ENCODE data around the gene RUSC1. TPM values are rescaled to one million over a fixed set of nuclear protein-coding genes. Genes with fewer than 3 reads are reported as not detected.
A peak's percentile ranks its signal among the peaks of the same experiment; 100 is the strongest.

Gene RUSC1
- total RNA-seq, 1 experiment from 2014 or later = 68.8 TPM

DNA sequence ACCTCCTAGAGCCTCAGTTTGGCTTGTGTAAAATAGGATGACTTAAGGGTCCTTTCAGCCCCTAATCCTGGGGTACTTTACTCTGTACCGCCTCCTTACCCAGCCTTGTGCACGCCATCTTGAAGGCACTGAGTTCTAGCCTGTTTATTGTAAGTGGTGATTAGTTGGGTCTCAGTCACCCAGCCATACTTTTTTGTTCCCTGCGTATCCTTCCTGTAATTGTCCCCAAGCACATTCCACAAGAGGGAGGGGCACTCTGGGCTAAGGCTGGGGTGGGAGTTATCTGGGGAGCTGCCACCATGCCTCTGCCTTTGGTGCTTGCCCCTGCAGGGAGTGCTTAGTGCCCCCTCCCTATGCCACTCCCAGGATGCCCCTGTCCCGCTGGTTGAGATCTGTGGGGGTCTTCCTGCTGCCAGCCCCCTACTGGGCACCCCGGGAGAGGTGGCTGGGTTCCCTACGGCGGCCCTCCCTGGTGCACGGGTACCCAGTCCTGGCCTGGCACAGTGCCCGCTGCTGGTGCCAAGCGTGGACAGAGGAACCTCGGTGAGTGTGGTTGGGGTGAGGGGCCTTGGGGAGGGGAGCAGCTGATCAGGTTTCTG lies 11.2 kb upstream of the RUSC1 start (continued):
- TF ChIP-seq ZSCAN18 (CRISPR knock-in tag; IDR thresholded peaks at IDR 0.05) (no peak), OVOL2 (CRISPR knock-in tag; IDR thresholded peaks at IDR 0.05; ENCODE audit: borderline replicate concordance) (no peak), FOXP1 (CRISPR knock-in tag; IDR thresholded peaks at IDR 0.05; ENCODE audit: borderline replicate concordance) (no peak), ATF1 (CRISPR knock-in tag; IDR thresholded peaks at IDR 0.05) (no peak), JAZF1 (CRISPR knock-in tag; IDR thresholded peaks at IDR 0.05) (no peak), ETV6 (CRISPR knock-in tag; IDR thresholded peaks at IDR 0.05) (0 out of 2 replicates have a peak, but pooled peaks have one; percentile 20), ZBTB21 (CRISPR knock-in tag; IDR thresholded peaks at IDR 0.05; ENCODE audit: borderline replicate concordance) (no peak), ZNF512 (CRISPR knock-in tag; IDR thresholded peaks at IDR 0.05; ENCODE audit: borderline replicate concordance) (no peak)
- TF ChIP-seq, protein P1, sequence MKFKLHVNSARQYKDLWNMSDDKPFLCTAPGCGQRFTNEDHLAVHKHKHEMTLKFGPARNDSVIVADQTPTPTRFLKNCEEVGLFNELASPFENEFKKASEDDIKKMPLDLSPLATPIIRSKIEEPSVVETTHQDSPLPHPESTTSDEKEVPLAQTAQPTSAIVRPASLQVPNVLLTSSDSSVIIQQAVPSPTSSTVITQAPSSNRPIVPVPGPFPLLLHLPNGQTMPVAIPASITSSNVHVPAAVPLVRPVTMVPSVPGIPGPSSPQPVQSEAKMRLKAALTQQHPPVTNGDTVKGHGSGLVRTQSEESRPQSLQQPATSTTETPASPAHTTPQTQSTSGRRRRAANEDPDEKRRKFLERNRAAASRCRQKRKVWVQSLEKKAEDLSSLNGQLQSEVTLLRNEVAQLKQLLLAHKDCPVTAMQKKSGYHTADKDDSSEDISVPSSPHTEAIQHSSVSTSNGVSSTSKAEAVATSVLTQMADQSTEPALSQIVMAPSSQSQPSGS (CRISPR knock-in tag; IDR thresholded peaks at IDR 0.05; ENCODE audit: borderline replicate concordance, low read depth) = no peak

DNA sequence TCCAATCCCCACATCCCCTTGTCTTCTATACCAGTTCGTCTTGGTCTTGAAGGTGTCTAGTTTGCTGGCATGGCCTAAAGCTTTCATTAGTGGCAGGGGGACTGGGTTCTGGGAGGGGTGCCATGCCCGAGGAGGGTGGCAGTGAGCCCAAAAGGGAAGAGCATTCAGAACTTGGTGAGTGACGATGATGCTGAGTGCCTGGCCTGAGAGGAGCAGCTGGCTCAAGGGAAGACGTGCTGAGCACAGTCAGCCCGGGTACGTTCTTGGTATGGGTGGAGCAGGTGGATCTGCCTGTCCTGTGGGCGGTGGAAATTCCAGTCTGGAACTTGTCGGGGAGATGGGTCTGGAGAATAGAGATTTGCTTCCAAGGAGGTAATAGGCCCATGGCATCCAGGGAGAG lies 7.4 kb upstream of the RUSC1 start:
- ChIA-PET POLR2A (no interaction called here), CTCF (interaction anchor here (1.1 to 1.9 kb wide), 2 partner anchors 46 to 63 kb away, joined by 3 to 9 read pairs; no protein-coding TSS in a partner anchor)
- peaks cover 47% of the 10 kb centered on the region for H3K36me3 Mint-ChIP-seq
- no peak for ATAC-seq
- H3K4me1 Mint-ChIP-seq = peaks cover 17% of the 10 kb centered on the region
- H3K27ac Mint-ChIP-seq = no peak overlapping the region
- DNase-seq (ENCODE audit: low spot score) = no peak
- H3K4me3 Mint-ChIP-seq = no peak overlapping the region
- no peaks in the 10 kb centered on the region for H3K27me3 Mint-ChIP-seq (ENCODE audit: low read depth)
- no peaks in the 10 kb centered on the region for H3K9me3 Mint-ChIP-seq
- TF ChIP-seq HMGA2 (CRISPR knock-in tag; IDR thresholded peaks at IDR 0.05) = no peak
- TF ChIP-seq ESRRA (CRISPR knock-in tag; IDR thresholded peaks at IDR 0.05; ENCODE audit: borderline replicate concordance) = no peak
- TF ChIP-seq MAX (CRISPR knock-in tag; IDR thresholded peaks at IDR 0.05) = no peak
- no peak for TF ChIP-seq PRRX2 (CRISPR knock-in tag; IDR thresholded peaks at IDR 0.05)
- TF ChIP-seq ZSCAN18 (CRISPR knock-in tag; IDR thresholded peaks at IDR 0.05) = no peak
- TF ChIP-seq USF1 (CRISPR knock-in tag; IDR thresholded peaks at IDR 0.05) = no peak
- TF ChIP-seq KAT7 (CRISPR knock-in tag; IDR thresholded peaks at IDR 0.05; ENCODE audit: borderline replicate concordance) = no peak
- TF ChIP-seq PRDM15 (CRISPR knock-in tag; IDR thresholded peaks at IDR 0.05) = no peak
- TF ChIP-seq ZNF121 (CRISPR knock-in tag; IDR thresholded peaks at IDR 0.05) = no peak
- TF ChIP-seq FOXJ3 (CRISPR knock-in tag; IDR thresholded peaks at IDR 0.05; ENCODE audit: borderline replicate concordance) = no peak
- TF ChIP-seq ZNF219 (CRISPR knock-in tag; IDR thresholded peaks at IDR 0.05; ENCODE audit: borderline replicate concordance) = no peak
- TF ChIP-seq ZNF532 (CRISPR knock-in tag; IDR thresholded peaks at IDR 0.05; ENCODE audit: borderline replicate concordance) = no peak
- no peak for TF ChIP-seq TEAD4 (CRISPR knock-in tag; IDR thresholded peaks at IDR 0.05)

Measured in WTC11 (cell line).